GM20000 (cell line): Measurements from ENCODE around the gene ADGRB2.

Source experiments
- DNase-seq: peaks from one replicate; pipeline ENCODE4 v3.0.0; 2012; ENCODE audit warnings: low spot score
- CTCF ChIP-seq: IDR thresholded peaks from 2 replicates; pipeline ENCODE4 v1.5.1; 2012; ENCODE audit warnings: mild to moderate bottlenecking, control low read depth; ENCODE audit errors: extremely low read depth, missing control alignments

ADGRB2 gene

DNA sequence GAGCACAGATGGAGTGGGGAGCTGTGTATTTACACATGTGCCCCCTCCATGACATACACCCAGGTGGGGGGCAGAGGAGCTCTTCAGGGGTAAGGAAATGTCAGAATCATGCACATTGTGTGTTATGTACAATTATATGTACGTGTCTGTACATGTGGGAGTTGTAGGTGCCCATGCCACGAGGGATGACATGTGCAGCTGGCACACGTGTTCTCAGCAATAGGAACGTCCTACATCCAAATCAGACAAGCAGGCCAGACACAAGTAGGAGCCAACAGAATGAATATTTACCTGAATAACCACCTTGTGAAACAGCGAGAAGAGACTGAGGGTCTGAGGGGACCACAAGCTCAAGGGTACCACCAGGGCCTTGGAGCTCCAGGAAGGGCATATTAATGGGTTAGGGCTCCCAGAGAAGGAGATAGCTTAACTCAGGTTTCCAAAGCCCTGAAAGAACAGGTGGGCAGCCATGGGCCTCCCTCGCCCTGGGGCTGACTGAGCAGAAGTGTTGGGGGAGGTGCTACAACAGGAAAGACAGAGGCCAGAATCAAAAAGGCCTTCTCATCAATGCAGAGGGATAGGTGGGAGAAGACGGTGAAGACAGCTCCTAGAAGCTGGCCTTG lies 63.6 kb downstream of the ADGRB2 start:
- DNase-seq = no peak
- TF ChIP-seq CTCF = no peak

GRCh38 chr1:31699341-31699891 lies 64.7 kb downstream of the ADGRB2 start:
- peak; percentile 50 for DNase-seq

DNA sequence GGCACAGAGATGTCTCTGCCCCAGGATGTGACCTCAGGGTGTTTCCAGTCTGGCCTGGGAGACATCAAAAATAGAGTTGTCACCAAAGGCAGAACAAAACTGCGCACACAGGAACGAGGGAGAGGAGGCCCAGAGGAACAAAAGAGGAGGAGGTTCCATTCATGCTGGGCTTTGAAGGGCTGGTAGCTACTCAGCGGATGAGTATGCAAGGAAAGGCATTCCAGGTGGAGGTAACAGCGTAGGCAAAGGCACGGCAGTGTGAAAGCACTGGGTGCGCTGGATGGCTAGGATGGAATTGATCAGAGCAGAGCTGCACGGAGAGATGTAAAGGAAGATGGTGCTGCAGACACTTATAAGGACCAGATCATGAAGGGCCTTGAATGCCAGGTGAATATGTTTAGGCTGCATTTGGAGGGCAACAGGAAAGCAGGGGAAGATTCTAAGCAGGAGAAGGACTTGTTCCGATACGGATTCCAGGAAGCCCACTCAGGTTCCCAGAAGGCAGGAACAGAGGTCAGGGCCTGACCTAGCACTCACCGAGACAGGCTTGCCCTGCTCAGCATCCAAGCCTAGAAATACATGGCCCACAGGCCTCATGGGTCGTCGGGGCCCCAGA lies 66.7 kb downstream of the ADGRB2 start:
- no peak for DNase-seq
- no peak for TF ChIP-seq CTCF

More at GRCh38 chr1:31699341-31699891, 64.7 kb downstream of the ADGRB2 start:
- no peak for TF ChIP-seq CTCF

- no peak for TF ChIP-seq CTCF
- no peak for DNase-seq
These were observed 67.9 kb downstream of the ADGRB2 start for GRCh38 chr1:31696242-31696641.

DNA sequence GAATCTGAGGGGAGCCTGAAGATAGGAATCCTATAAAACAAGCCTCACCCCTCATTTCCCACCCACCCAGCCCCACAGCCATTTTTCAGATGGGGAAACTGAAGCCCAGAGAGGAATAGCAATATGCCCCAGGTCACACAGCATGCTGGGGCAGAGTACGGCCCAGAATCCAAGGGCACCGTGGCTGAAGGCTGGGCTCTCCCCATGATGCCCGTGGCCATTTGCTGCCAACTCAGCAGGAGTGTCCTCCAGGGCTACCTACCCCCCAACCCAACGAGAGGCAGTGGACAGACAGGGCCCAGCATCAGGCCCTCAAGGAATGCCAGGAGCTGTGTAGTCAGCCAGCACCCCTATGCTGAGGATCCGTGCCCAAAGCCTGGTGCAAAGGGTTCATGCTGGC lies 68.8 kb downstream of the ADGRB2 start:
- no peak for TF ChIP-seq CTCF
- no peak for DNase-seq

DNA sequence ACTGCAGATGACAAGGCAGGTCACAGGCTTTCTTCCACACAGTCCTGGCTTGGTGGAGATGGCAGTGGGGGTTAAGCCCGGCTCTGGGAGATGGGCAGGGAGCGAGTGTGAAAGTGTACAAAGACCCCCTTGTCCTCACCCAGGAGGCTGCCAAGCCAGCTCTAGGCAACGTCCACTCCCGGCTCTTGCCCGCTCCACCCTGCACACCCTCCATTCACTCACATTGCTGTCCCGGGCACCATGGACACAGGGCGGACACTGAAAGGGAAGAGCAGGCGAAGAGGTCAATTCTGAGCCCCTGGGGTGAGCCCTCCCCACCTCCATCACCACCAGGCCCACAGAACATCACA lies 69.2 kb downstream of the ADGRB2 start:
- DNase-seq = no peak

More for the DNA sequence above, 69.2 kb downstream of the ADGRB2 start:
- TF ChIP-seq CTCF = no peak
